ENCODE measurements around the gene FBXO28. TPM values are rescaled to one million over a fixed set of nuclear protein-coding genes. Genes with fewer than 3 reads are reported as not detected.
A peak's percentile ranks its signal among the peaks of the same experiment; 100 is the strongest.

Gene FBXO28
- total and polyA plus RNA-seq, 5 donors from 2014 or later: 13.0 to 32.5 (median 16.2) TPM

DNA sequence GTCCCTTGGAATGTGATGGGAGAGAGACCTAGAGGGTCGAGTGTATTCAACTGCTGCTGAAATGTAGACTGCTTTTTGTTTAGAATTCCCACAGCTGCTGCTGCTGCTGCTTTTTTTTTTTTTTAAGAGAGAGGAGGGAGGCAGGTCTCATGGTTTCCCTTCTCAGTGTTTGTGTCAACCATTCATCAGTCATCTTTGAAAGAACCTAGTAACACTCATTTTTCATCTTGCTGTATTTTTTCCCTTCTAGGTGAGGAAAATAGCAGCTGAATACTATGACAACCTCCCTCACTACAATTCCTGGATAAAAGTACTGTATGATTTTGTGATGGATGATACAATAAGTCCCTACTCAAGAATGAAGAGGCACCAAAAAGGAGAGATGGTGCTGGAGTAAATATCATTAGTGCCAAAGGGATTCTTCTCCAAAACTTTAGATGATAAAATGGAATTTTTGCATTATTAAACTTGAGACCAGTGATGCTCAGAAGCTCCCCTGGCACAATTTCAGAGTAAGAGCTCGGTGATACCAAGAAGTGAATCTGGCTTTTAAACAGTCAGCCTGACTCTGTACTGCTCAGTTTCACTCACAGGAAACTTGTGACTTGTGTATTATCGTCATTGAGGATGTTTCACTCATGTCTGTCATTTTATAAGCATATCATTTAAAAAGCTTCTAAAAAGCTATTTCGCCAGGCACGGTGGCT lies 78.3 kb downstream of the FBXO28 start:
- peak overlapping the region; percentile 55 for H3K27ac ChIP-seq (ENCODE audit: insufficient read depth, low read length, poor library complexity, severe bottlenecking)
- H3K9me3 ChIP-seq (ENCODE audit: control insufficient read depth in 2 of 2, low read length in 2 of 2): no peaks in the 10 kb centered on the region
- H3K27me3 Mint-ChIP-seq: no peaks in the 10 kb centered on the region
- peaks cover 27% of the 10 kb centered on the region for H3K4me1 ChIP-seq (ENCODE audit: control insufficient read depth, insufficient read depth, low read length, poor library complexity, severe bottlenecking)
- no peak overlapping the region for H3K4me3 ChIP-seq (ENCODE audit: low read depth, low read length)
- H3K9me3 Mint-ChIP-seq: peaks cover 0 to 5% (median 0%) of the 10 kb centered on the region in 7 donors
- H3K27me3 ChIP-seq (ENCODE audit: control insufficient read depth, insufficient read depth, low read length): no peaks in the 10 kb centered on the region
- peaks cover 33% of the 10 kb centered on the region for H3K36me3 Mint-ChIP-seq
- H3K4me1 Mint-ChIP-seq: peaks cover 28 to 43% (median 33%) of the 10 kb centered on the region in 4 donors
- ATAC-seq (ENCODE audit: low read depth in 2 of 2) (peak; percentile 75 to 87), DNase-seq (peak in 2 of 3 donors; percentile 17 to 81)
- peak overlapping the region; percentile 51 to 86 (median 67) for H3K27ac Mint-ChIP-seq
- peaks cover 33% of the 10 kb centered on the region for H3K36me3 ChIP-seq (ENCODE audit: control insufficient read depth, insufficient read depth, low read length)
- peak overlapping the region in 1 of 4 donors; percentile 56 for H3K4me3 Mint-ChIP-seq

DNA sequence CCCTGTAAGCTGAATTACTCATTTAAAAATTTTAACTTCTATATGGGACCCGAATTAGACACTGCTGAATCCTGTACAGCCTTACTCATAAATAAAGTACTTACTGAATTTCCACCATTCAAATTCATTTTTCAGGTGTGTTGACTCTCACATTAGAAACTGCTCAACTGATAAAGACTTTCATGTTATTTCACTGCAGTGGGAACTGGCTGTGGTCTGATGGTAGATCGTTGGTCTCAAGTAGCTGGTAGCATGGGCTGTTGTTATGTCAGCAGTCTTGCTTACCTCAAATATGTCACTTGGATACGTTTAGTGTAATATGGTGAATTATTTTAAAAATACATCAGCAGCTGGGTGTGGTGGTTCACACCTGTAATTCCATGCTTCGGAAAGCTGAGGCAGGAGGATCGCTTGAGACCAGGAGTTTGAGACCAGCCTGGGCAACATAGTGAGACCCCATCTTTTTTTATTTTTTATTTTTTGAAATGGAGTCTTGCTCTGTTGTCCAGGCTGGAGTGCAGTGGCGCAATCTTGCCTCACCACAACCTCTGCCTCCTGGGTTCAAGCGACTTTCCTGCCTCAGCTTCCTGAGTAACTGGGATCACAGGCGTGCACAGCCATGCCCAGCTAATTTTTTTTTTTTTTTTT lies 79.5 kb downstream of the FBXO28 start:
- peak overlapping the region in 1 of 3 donors; percentile 58 for H3K27ac Mint-ChIP-seq
- peak overlapping the region; percentile 23 for H3K27ac ChIP-seq (ENCODE audit: insufficient read depth, low read length, poor library complexity, severe bottlenecking)
- H3K4me3 Mint-ChIP-seq: no peak overlapping the region
- no peak overlapping the region for H3K4me3 ChIP-seq (ENCODE audit: low read depth, low read length)
- H3K27me3 ChIP-seq (ENCODE audit: control insufficient read depth, insufficient read depth, low read length): no peaks in the 10 kb centered on the region
- H3K9me3 ChIP-seq (ENCODE audit: control insufficient read depth in 2 of 2, low read length in 2 of 2): no peaks in the 10 kb centered on the region
- H3K9me3 Mint-ChIP-seq: peaks cover 0 to 3% (median 0%) of the 10 kb centered on the region in 7 donors
- peaks cover 33% of the 10 kb centered on the region for H3K36me3 ChIP-seq (ENCODE audit: control insufficient read depth, insufficient read depth, low read length)
- no peaks in the 10 kb centered on the region for H3K27me3 Mint-ChIP-seq
- H3K4me1 Mint-ChIP-seq: peaks cover 21 to 35% (median 27%) of the 10 kb centered on the region in 4 donors
- no peak for DNase-seq
- H3K36me3 Mint-ChIP-seq: peaks cover 30% of the 10 kb centered on the region
- peaks cover 18% of the 10 kb centered on the region for H3K4me1 ChIP-seq (ENCODE audit: control insufficient read depth, insufficient read depth, low read length, poor library complexity, severe bottlenecking)
- no peak for ATAC-seq (ENCODE audit: low read depth in 2 of 2)

DNA sequence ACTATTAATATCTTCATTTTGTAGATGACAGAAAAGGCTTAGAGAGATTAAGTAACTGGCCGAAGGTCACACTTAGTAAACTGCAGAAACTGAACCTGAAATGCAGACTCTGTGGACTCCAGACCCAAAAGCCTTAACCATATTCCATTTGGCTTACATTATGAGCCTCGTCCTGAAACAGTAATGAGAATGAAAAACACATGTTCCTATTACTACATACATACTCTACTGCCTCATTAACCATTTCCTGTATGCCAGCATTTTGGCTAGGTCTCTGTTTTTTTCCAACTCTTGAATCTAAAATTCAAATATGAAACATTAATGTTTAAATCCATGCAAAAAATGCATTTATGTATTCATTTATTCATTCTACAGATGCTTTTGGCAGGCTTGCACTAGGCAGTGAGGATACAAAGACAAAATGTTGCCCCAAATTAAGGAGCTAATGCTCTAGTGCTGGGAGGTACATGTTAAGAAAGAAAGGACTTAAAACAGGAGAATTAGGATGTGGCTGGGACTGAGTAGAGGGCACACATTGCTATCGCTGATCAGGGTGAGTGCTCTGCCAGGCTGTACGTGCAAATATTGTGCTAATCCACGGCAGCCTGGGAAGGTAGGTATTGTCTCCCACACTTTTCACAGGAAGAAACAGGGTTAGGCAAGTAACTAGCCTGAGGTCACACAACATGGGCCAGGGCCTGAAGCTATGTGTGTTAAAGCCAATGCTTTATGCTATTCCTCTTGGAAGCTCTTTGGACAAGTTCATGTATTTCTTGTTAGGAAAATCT lies 83.1 kb downstream of the FBXO28 start:
- Mint-ChIP-seq H3K27ac (peak overlapping the region; percentile 5 to 49 (median 8)), H3K4me3 (no peak overlapping the region)
- no peak for ATAC-seq (ENCODE audit: low read depth in 2 of 2)

DNA sequence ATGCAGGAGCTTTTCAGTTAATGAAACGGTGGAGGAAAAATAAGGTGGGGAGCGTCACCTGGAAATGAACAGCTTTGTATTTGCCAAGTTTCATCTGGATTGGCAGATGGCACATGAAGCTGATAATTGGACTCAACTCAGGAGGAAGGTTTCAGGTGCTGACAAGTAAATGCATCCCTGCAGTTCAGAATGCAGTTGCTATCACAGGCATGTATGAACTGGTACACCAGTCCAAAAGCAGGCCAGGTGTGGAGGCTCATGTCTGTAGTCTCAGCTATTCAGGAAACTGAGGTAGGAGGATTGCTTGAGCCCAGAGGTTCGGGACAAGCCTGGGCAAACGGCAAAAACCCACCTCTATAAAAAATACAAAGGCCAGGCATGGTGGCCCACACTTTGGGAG lies 84.7 kb downstream of the FBXO28 start:
- Histone ChIP-seq H3K27me3 (ENCODE audit: control insufficient read depth, insufficient read depth, low read length) (no peaks in the 10 kb centered on the region), H3K4me3 (ENCODE audit: low read depth, low read length) (no peak overlapping the region), H3K27ac (ENCODE audit: insufficient read depth, low read length, poor library complexity, severe bottlenecking) (no peak overlapping the region), H3K9me3 (ENCODE audit: control insufficient read depth in 2 of 2, low read length in 2 of 2) (no peaks in the 10 kb centered on the region), H3K4me1 (ENCODE audit: control insufficient read depth, insufficient read depth, low read length, poor library complexity, severe bottlenecking) (no peaks in the 10 kb centered on the region), H3K36me3 (ENCODE audit: control insufficient read depth, insufficient read depth, low read length) (peaks cover 4% of the 10 kb centered on the region)
- Mint-ChIP-seq H3K27me3 (no peaks in the 10 kb centered on the region), H3K4me1 (peaks cover 0 to 11% (median 5%) of the 10 kb centered on the region in 4 donors), H3K9me3 (peaks cover 0 to 2% (median 0%) of the 10 kb centered on the region in 7 donors), H3K36me3 (peaks cover 16% of the 10 kb centered on the region), H3K27ac (peak overlapping the region in 1 of 3 donors; percentile 84), H3K4me3 (no peak overlapping the region)
- DNase-seq (no peak), ATAC-seq (ENCODE audit: low read depth in 2 of 2) (no peak)

More for the DNA sequence above, 83.1 kb downstream of the FBXO28 start:
- Histone ChIP-seq H3K4me1 (ENCODE audit: control insufficient read depth, insufficient read depth, low read length, poor library complexity, severe bottlenecking) (peaks cover 10% of the 10 kb centered on the region), H3K27ac (ENCODE audit: insufficient read depth, low read length, poor library complexity, severe bottlenecking) (no peak overlapping the region), H3K9me3 (ENCODE audit: control insufficient read depth in 2 of 2, low read length in 2 of 2) (no peaks in the 10 kb centered on the region), H3K27me3 (ENCODE audit: control insufficient read depth, insufficient read depth, low read length) (no peaks in the 10 kb centered on the region), H3K4me3 (ENCODE audit: low read depth, low read length) (no peak overlapping the region), H3K36me3 (ENCODE audit: control insufficient read depth, insufficient read depth, low read length) (peaks cover 17% of the 10 kb centered on the region)
- no peak for DNase-seq
- Mint-ChIP-seq H3K27me3 (no peaks in the 10 kb centered on the region), H3K36me3 (peaks cover 25% of the 10 kb centered on the region), H3K9me3 (peaks cover 0 to 2% (median 0%) of the 10 kb centered on the region in 7 donors), H3K4me1 (peaks cover 7 to 17% (median 11%) of the 10 kb centered on the region in 4 donors)

DNA sequence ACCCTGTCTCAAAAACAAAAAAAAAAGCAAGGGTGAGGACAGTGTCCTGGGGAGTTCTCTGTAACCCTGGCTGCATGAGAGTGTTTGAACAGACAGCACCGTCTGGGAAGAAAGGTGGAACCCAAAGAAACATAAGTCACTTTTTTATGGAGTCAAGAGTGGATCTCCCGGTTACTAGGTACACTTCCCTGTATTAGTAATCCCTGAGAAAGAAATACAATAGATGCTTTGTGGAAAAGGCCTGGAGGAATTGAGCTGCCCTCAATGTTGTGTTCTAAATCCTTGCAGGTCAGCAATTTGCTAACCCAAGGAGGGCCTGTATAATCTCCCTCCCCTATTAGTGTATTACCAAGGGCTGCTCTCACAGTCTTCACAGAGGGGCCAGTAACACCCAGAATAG lies 85.8 kb downstream of the FBXO28 start:
- H3K4me1 Mint-ChIP-seq: peaks cover 3 to 8% (median 6%) of the 10 kb centered on the region in 4 donors
- H3K4me1 ChIP-seq (ENCODE audit: control insufficient read depth, insufficient read depth, low read length, poor library complexity, severe bottlenecking): no peaks in the 10 kb centered on the region
- H3K27me3 Mint-ChIP-seq: no peaks in the 10 kb centered on the region
- H3K9me3 ChIP-seq (ENCODE audit: control insufficient read depth in 2 of 2, low read length in 2 of 2): no peaks in the 10 kb centered on the region
- H3K4me3 ChIP-seq (ENCODE audit: low read depth, low read length): no peak overlapping the region
- H3K27ac ChIP-seq (ENCODE audit: insufficient read depth, low read length, poor library complexity, severe bottlenecking): no peak overlapping the region
- H3K36me3 Mint-ChIP-seq: peaks cover 10% of the 10 kb centered on the region
- no peaks in the 10 kb centered on the region for H3K27me3 ChIP-seq (ENCODE audit: control insufficient read depth, insufficient read depth, low read length)
- H3K36me3 ChIP-seq (ENCODE audit: control insufficient read depth, insufficient read depth, low read length): no peaks in the 10 kb centered on the region
- DNase-seq (no peak), ATAC-seq (ENCODE audit: low read depth in 2 of 2) (no peak)
- no peak overlapping the region for H3K4me3 Mint-ChIP-seq
- H3K9me3 Mint-ChIP-seq: peaks cover 0 to 2% (median 0%) of the 10 kb centered on the region in 7 donors
- no peak overlapping the region for H3K27ac Mint-ChIP-seq

DNA sequence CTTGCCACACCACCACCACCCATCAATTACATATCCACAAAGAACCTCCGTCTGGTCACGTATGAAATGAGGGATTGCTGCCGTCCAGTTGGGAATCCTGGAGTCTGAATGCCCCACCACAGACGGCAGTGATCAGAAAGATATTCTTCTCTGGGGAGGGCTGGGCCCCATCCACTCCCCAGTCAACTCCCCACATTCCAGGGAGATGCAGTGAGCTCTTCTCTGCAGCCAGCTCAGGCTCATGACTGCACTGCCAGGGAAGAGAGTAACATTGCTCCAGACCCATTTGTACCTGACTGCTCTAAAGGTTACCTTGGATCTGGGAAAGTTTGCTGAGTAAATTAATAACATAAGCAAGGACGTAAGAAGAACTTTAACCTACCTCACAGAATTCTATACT lies 87.5 kb downstream of the FBXO28 start:
- peaks cover 0 to 15% (median 9%) of the 10 kb centered on the region in 4 donors for H3K4me1 Mint-ChIP-seq
- H3K27me3 Mint-ChIP-seq: no peaks in the 10 kb centered on the region
- no peak for ATAC-seq (ENCODE audit: low read depth in 2 of 2)
- Histone ChIP-seq H3K27ac (ENCODE audit: insufficient read depth, low read length, poor library complexity, severe bottlenecking) (no peak overlapping the region), H3K4me1 (ENCODE audit: control insufficient read depth, insufficient read depth, low read length, poor library complexity, severe bottlenecking) (no peaks in the 10 kb centered on the region), H3K9me3 (ENCODE audit: control insufficient read depth in 2 of 2, low read length in 2 of 2) (no peaks in the 10 kb centered on the region), H3K4me3 (ENCODE audit: low read depth, low read length) (no peak overlapping the region), H3K36me3 (ENCODE audit: control insufficient read depth, insufficient read depth, low read length) (no peaks in the 10 kb centered on the region), H3K27me3 (ENCODE audit: control insufficient read depth, insufficient read depth, low read length) (no peaks in the 10 kb centered on the region)
- no peak overlapping the region for H3K27ac Mint-ChIP-seq
- peaks cover 7% of the 10 kb centered on the region for H3K36me3 Mint-ChIP-seq
- DNase-seq: no peak
- no peak overlapping the region for H3K4me3 Mint-ChIP-seq
- no peaks in the 10 kb centered on the region for H3K9me3 Mint-ChIP-seq

DNA sequence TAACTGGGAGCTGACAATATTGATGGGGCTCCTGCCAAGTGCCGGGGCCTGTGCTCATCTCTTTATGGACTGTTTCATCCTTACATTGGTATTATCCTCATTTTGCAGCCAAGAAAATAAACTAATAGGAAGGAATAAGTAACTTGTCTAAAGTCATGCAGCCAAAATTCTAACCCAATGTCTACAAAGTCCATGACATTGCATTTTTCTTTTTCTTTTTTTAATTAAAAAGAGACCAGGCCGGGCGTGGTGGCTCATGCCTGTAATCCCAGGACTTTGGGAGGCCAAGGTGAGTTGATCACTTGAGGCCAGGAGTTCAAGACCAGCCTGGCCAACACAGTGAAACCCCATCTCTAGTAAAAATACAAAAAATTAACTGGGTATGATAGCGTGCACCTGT lies 87.9 kb downstream of the FBXO28 start:
- Mint-ChIP-seq H3K27ac (no peak overlapping the region), H3K4me1 (peaks cover 0 to 15% (median 9%) of the 10 kb centered on the region in 4 donors), H3K36me3 (peaks cover 7% of the 10 kb centered on the region), H3K4me3 (no peak overlapping the region), H3K9me3 (no peaks in the 10 kb centered on the region), H3K27me3 (no peaks in the 10 kb centered on the region)
- no peaks in the 10 kb centered on the region for H3K27me3 ChIP-seq (ENCODE audit: control insufficient read depth, insufficient read depth, low read length)
- ATAC-seq (ENCODE audit: low read depth in 2 of 2): no peak
- H3K9me3 ChIP-seq (ENCODE audit: control insufficient read depth in 2 of 2, low read length in 2 of 2): no peaks in the 10 kb centered on the region
- DNase-seq: no peak
- H3K36me3 ChIP-seq (ENCODE audit: control insufficient read depth, insufficient read depth, low read length): no peaks in the 10 kb centered on the region
- no peak overlapping the region for H3K27ac ChIP-seq (ENCODE audit: insufficient read depth, low read length, poor library complexity, severe bottlenecking)
- no peaks in the 10 kb centered on the region for H3K4me1 ChIP-seq (ENCODE audit: control insufficient read depth, insufficient read depth, low read length, poor library complexity, severe bottlenecking)
- H3K4me3 ChIP-seq (ENCODE audit: low read depth, low read length): no peak overlapping the region

Data from CD4-positive, CD25-positive, alpha-beta regulatory T cell (primary cell).